Activated T-helper 1 cell treated with anti-CD3 and anti-CD28 coated beads, Interleukin-12 subunit alpha, Interleukin-12 subunit beta, Interleukin-2, Interleukin-4 antibody, amounts not matched to agents 30 ng/mL and 10 ng/mL and 1 ng/mL, durations not matched to agents 14 hours and 24 hours and 36 hours (primary cell): ENCODE measurements around the gene NPR3. TPM values are rescaled to one million over a fixed set of nuclear protein-coding genes. Genes with fewer than 3 reads are reported as not detected.

ENCODE experiments used
- DNase-seq: peaks from one replicate; pipeline ENCODE4 v3.0.0; 2021; ENCODE audit warnings: low spot score
- H3K27ac Mint-ChIP-seq: one replicate; pipeline ENCODE4 v1.8.0; 2021; ENCODE audit warnings: mild to moderate bottlenecking, mixed read lengths
- H3K27me3 Mint-ChIP-seq: one replicate; pipeline ENCODE4 v1.8.0; 2022; ENCODE audit warnings: mild to moderate bottlenecking, moderate library complexity, mixed read lengths; ENCODE audit not compliant: insufficient read depth
- H3K36me3 Mint-ChIP-seq: one replicate; pipeline ENCODE4 v1.8.0; 2021; ENCODE audit warnings: low read depth, mixed read lengths
- H3K4me1 Mint-ChIP-seq: one replicate; pipeline ENCODE4 v1.8.0; 2021; ENCODE audit warnings: low read depth, mixed read lengths
- H3K4me3 Mint-ChIP-seq: one replicate; pipeline ENCODE4 v1.8.0; 2021; ENCODE audit warnings: mild to moderate bottlenecking, moderate library complexity, mixed read lengths
- H3K9me3 Mint-ChIP-seq: one replicate; pipeline ENCODE4 v1.8.0; 2021; ENCODE audit warnings: mixed read lengths
- intact Hi-C: fragments of 100-400 bp; cut with micrococcal nuclease; formaldehyde crosslinking; loops from one replicate; pipeline ENCODE4 v1.15.1; 2024
- total RNA-seq: library from RNA; stranded (reverse); gene quantifications from 2 replicates; pipeline ENCODE4 v1.2.3, GENCODE V29; 2022

NPR3 gene
- total RNA-seq, result not detected in 2 replicates

- peaks cover 68% of the 10 kb centered on the region for H3K27me3 Mint-ChIP-seq
- no peak for DNase-seq
- no peaks in the 10 kb centered on the region for H3K9me3 Mint-ChIP-seq
- H3K4me1 Mint-ChIP-seq, result peaks cover 30% of the 10 kb centered on the region
- peaks cover 2% of the 10 kb centered on the region for H3K36me3 Mint-ChIP-seq
- peak within 1 kb of the TSS; percentile 80 for H3K27ac Mint-ChIP-seq
- intact Hi-C loops, result no loop called here
- H3K4me3 Mint-ChIP-seq, result peak within 1 kb of the TSS; percentile 79
Measured at GRCh38 chr5:32710550-32711361, at the start of gene NPR3. NPR3 (plus strand) TSS chr5:32711321; CDS start chr5:32711777, 456 bp downstream.

GRCh38 chr5:32664523-32664922, 46.6 kb upstream of the NPR3 start:
- no peak for DNase-seq
- no peak overlapping the region for H3K4me3 Mint-ChIP-seq
- H3K27ac Mint-ChIP-seq, result no peak overlapping the region
- no peaks in the 10 kb centered on the region for H3K4me1 Mint-ChIP-seq
- intact Hi-C loops, result no loop called here
- no peaks in the 10 kb centered on the region for H3K27me3 Mint-ChIP-seq
- H3K36me3 Mint-ChIP-seq, result no peaks in the 10 kb centered on the region
- peaks cover 13% of the 10 kb centered on the region for H3K9me3 Mint-ChIP-seq

GRCh38 chr5:32668552-32668951, 42.6 kb upstream of the NPR3 start:
- no peak overlapping the region for H3K27ac Mint-ChIP-seq
- DNase-seq, result no peak
- H3K4me1 Mint-ChIP-seq, result no peaks in the 10 kb centered on the region
- no peaks in the 10 kb centered on the region for H3K27me3 Mint-ChIP-seq
- peaks cover 20% of the 10 kb centered on the region for H3K9me3 Mint-ChIP-seq
- H3K4me3 Mint-ChIP-seq, result no peak overlapping the region
- intact Hi-C loops, result no loop called here
- H3K36me3 Mint-ChIP-seq, result no peaks in the 10 kb centered on the region

- H3K27ac Mint-ChIP-seq, result no peak overlapping the region
- H3K27me3 Mint-ChIP-seq, result peaks cover 3% of the 10 kb centered on the region
- H3K9me3 Mint-ChIP-seq, result peaks cover 25% of the 10 kb centered on the region
- no peaks in the 10 kb centered on the region for H3K36me3 Mint-ChIP-seq
- no peak for DNase-seq
- no peaks in the 10 kb centered on the region for H3K4me1 Mint-ChIP-seq
- intact Hi-C loops, result no loop called here
- no peak overlapping the region for H3K4me3 Mint-ChIP-seq
Measured at GRCh38 chr5:32673272-32673671, 37.8 kb upstream of the NPR3 start.

GRCh38 chr5:32677023-32677422, 34.1 kb upstream of the NPR3 start:
- H3K36me3 Mint-ChIP-seq, result no peaks in the 10 kb centered on the region
- H3K4me1 Mint-ChIP-seq, result no peaks in the 10 kb centered on the region
- H3K9me3 Mint-ChIP-seq, result peaks cover 12% of the 10 kb centered on the region
- no peak for DNase-seq
- no peak overlapping the region for H3K4me3 Mint-ChIP-seq
- peaks cover 3% of the 10 kb centered on the region for H3K27me3 Mint-ChIP-seq
- no peak overlapping the region for H3K27ac Mint-ChIP-seq
- intact Hi-C loops, result no loop called here

GRCh38 chr5:32678472-32678871, 32.6 kb upstream of the NPR3 start:
- Mint-ChIP-seq H3K27ac (no peak overlapping the region), H3K36me3 (no peaks in the 10 kb centered on the region)

GRCh38 chr5:32679218-32679617, 31.9 kb upstream of the NPR3 start:
- Mint-ChIP-seq H3K4me1 (no peaks in the 10 kb centered on the region), H3K4me3 (no peak overlapping the region), H3K27me3 (peaks cover 3% of the 10 kb centered on the region), H3K9me3 (peaks cover 14% of the 10 kb centered on the region), H3K36me3 (no peaks in the 10 kb centered on the region), H3K27ac (no peak overlapping the region)
- DNase-seq, result no peak
- intact Hi-C loops, result no loop called here

More at GRCh38 chr5:32678472-32678871, 32.6 kb upstream of the NPR3 start:
- intact Hi-C loops, result no loop called here
- Mint-ChIP-seq H3K4me1 (no peaks in the 10 kb centered on the region), H3K4me3 (no peak overlapping the region), H3K27me3 (peaks cover 3% of the 10 kb centered on the region), H3K9me3 (peaks cover 7% of the 10 kb centered on the region)
- no peak for DNase-seq

GRCh38 chr5:32680183-32680582, 30.9 kb upstream of the NPR3 start:
- no peak for DNase-seq
- Mint-ChIP-seq H3K27ac (no peak overlapping the region), H3K9me3 (peaks cover 14% of the 10 kb centered on the region)

GRCh38 chr5:32683125-32683524, 28.0 kb upstream of the NPR3 start:
- Mint-ChIP-seq H3K27me3 (no peaks in the 10 kb centered on the region), H3K9me3 (peaks cover 25% of the 10 kb centered on the region), H3K4me3 (no peak overlapping the region), H3K27ac (no peak overlapping the region), H3K36me3 (no peaks in the 10 kb centered on the region), H3K4me1 (no peaks in the 10 kb centered on the region)
- intact Hi-C loops, result no loop called here
- no peak for DNase-seq

More at GRCh38 chr5:32680183-32680582, 30.9 kb upstream of the NPR3 start:
- Mint-ChIP-seq H3K4me1 (no peaks in the 10 kb centered on the region), H3K4me3 (no peak overlapping the region), H3K27me3 (peaks cover 3% of the 10 kb centered on the region), H3K36me3 (no peaks in the 10 kb centered on the region)
- intact Hi-C loops, result no loop called here

GRCh38 chr5:32684260-32684659, 26.9 kb upstream of the NPR3 start:
- Mint-ChIP-seq H3K36me3 (no peaks in the 10 kb centered on the region), H3K4me3 (no peak overlapping the region), H3K4me1 (no peaks in the 10 kb centered on the region), H3K9me3 (peaks cover 25% of the 10 kb centered on the region), H3K27ac (no peak overlapping the region), H3K27me3 (no peaks in the 10 kb centered on the region)
- intact Hi-C loops, result no loop called here
- no peak for DNase-seq

GRCh38 chr5:32686799-32687498, 24.2 kb upstream of the NPR3 start:
- no peaks in the 10 kb centered on the region for H3K36me3 Mint-ChIP-seq
- no peaks in the 10 kb centered on the region for H3K27me3 Mint-ChIP-seq
- intact Hi-C loops, result no loop called here
- H3K27ac Mint-ChIP-seq, result no peak overlapping the region
- DNase-seq, result no peak
- H3K9me3 Mint-ChIP-seq, result peaks cover 25% of the 10 kb centered on the region
- no peak overlapping the region for H3K4me3 Mint-ChIP-seq
- no peaks in the 10 kb centered on the region for H3K4me1 Mint-ChIP-seq

- no peak for DNase-seq
- intact Hi-C loops, result no loop called here
- no peak overlapping the region for H3K4me3 Mint-ChIP-seq
- H3K27me3 Mint-ChIP-seq, result no peaks in the 10 kb centered on the region
- no peaks in the 10 kb centered on the region for H3K36me3 Mint-ChIP-seq
- H3K9me3 Mint-ChIP-seq, result peaks cover 25% of the 10 kb centered on the region
- H3K4me1 Mint-ChIP-seq, result no peaks in the 10 kb centered on the region
- H3K27ac Mint-ChIP-seq, result no peak overlapping the region
Measured at GRCh38 chr5:32687499-32687831, 23.7 kb upstream of the NPR3 start.

- Mint-ChIP-seq H3K27ac (no peak overlapping the region), H3K36me3 (no peaks in the 10 kb centered on the region), H3K9me3 (peaks cover 10% of the 10 kb centered on the region), H3K4me3 (no peak overlapping the region), H3K4me1 (no peaks in the 10 kb centered on the region), H3K27me3 (no peaks in the 10 kb centered on the region)
- intact Hi-C loops, result no loop called here
- no peak for DNase-seq
Measured at GRCh38 chr5:32690153-32690552, 21.0 kb upstream of the NPR3 start.
